Panc1 (cell line): Measurements from ENCODE around the gene FA2H. TPM values are rescaled to one million over a fixed set of nuclear protein-coding genes. Genes with fewer than 3 reads are reported as not detected.
A peak's percentile ranks its signal among the peaks of the same experiment; 100 is the strongest.

Source experiments
- ATAC-seq: fragments of 200-7000 bp; cut with Tn5 transposase; 2 replicates; pipeline ENCODE4 v1.9.1; 2020; ENCODE audit warnings: mild to moderate bottlenecking, moderate library complexity
- Bru-seq: library from RNA; stranded (reverse); fragments of 400-500 nt; gene quantifications from one replicate; lab custom pipeline; 2021; lab: Mats Ljungman, UMichigan
- BruChase-seq, 2 experiments: library from RNA; stranded (reverse); fragments of 400-500 nt; gene quantifications; one replicate each; lab custom pipeline; 2021; lab: Mats Ljungman, UMichigan
- BruUV-seq: library from RNA; stranded (reverse); fragments of 400-500 nt; replicated peaks from 2 replicates; lab custom pipeline; 2021; lab: Mats Ljungman, UMichigan
- CTCF ChIA-PET: fragments of 300-600 bp; sonication (Branson Sonifier 250); formaldehyde crosslinking; loops from one replicate; lab custom pipeline; 2022; ENCODE audit warnings: antibody characterized with exemption; lab: Charles Lee
- POLR2A ChIA-PET: fragments of 300-600 bp; sonication (Branson Sonifier 250); formaldehyde crosslinking; loops from one replicate; lab custom pipeline; 2022; ENCODE audit warnings: antibody characterized with exemption; lab: Charles Lee
- DNase-seq: peaks from one replicate; pipeline ENCODE4 v3.0.0-alpha.2; 2010; ENCODE audit warnings: low read depth, low spot score
- H3K27ac ChIP-seq: 2 replicates; pipeline ENCODE4 v1.5.1; 2011; ENCODE audit warnings: mild to moderate bottlenecking, low read length, inconsistent platforms
- H3K27me3 ChIP-seq: fragments of 200-500 bp; sonication (Bioruptor generic); 2 replicates; pipeline ENCODE4 v1.6.0; 2014; ENCODE audit warnings: low read length, inconsistent platforms; ENCODE audit not compliant: control insufficient read depth, insufficient read depth
- H3K36me3 ChIP-seq: fragments of 200-500 bp; sonication (Bioruptor generic); 2 replicates; pipeline ENCODE4 v1.5.1; 2014; ENCODE audit warnings: inconsistent platforms, mild to moderate bottlenecking, low read length, moderate library complexity; ENCODE audit not compliant: control insufficient read depth, insufficient read depth
- H3K4me1 ChIP-seq: 2 replicates; pipeline ENCODE4 v1.5.1; 2011; ENCODE audit warnings: inconsistent platforms, mild to moderate bottlenecking, low read length, moderate library complexity; ENCODE audit not compliant: control insufficient read depth, insufficient read depth
- H3K4me3 ChIP-seq, 2 experiments: 2 replicates each; pipeline ENCODE4 v1.5.1; 2011 to 2012; ENCODE audit warnings: low read depth in 2 of 2, low read length in 2 of 2, mild to moderate bottlenecking in 2 of 2, inconsistent platforms in 1 of 2, moderate library complexity in 1 of 2
- H3K9me3 ChIP-seq: fragments of 200-500 bp; sonication (Bioruptor generic); 2 replicates; pipeline ENCODE4 v1.5.1; 2014; ENCODE audit warnings: low read depth, mild to moderate bottlenecking, inconsistent platforms, low read length, moderate library complexity; ENCODE audit not compliant: control insufficient read depth, insufficient read depth
- POLR2AphosphoS5 ChIP-seq: IDR thresholded peaks from 2 replicates; pipeline ENCODE4 v1.6.1; 2012; ENCODE audit warnings: mild to moderate bottlenecking, low read depth, low read length, moderate library complexity
- REST ChIP-seq, 2 experiments: IDR thresholded peaks; 2 replicates each; pipeline ENCODE4 v1.6.1; 2011 to 2012; ENCODE audit warnings: low read depth in 2 of 2, control low read depth in 1 of 2, low read length in 1 of 2, mild to moderate bottlenecking in 1 of 2, moderate library complexity in 1 of 2; ENCODE audit not compliant: insufficient read depth in 1 of 2
- SIN3A ChIP-seq: IDR thresholded peaks from 2 replicates; pipeline ENCODE4 v1.6.1; 2012; ENCODE audit warnings: low read depth, mild to moderate bottlenecking, low read length, moderate library complexity, borderline replicate concordance; ENCODE audit not compliant: insufficient read depth
- TCF7L2 ChIP-seq: IDR thresholded peaks from 2 replicates; pipeline ENCODE4 v1.6.1; 2011; ENCODE audit warnings: mild to moderate bottlenecking, low read depth, low read length, inconsistent platforms
- in situ Hi-C: cut with HindIII; loops from 2 replicates; pipeline ENCODE4 v1.10.0; 2016; ENCODE audit warnings: low sequenced_read_pairs, low pct_unique_long_range_greater_than_20kb
- intact Hi-C: fragments of 100-400 bp; cut with micrococcal nuclease; formaldehyde crosslinking; loops from one replicate; pipeline ENCODE4 v1.10.0; 2022; ENCODE audit not compliant: unreplicated experiment
- long read RNA-seq: library from polyadenylated mRNA; unstranded; transcript quantifications from one replicate; pipeline ENCODE4 v2.0.0, GENCODE V29; 2021; ENCODE audit not compliant: unreplicated experiment
- polyA plus RNA-seq: library from polyadenylated mRNA; unstranded; fragments of >200 nt; gene quantifications from one replicate; pipeline ENCODE4 v1.2.1, GENCODE V29; 2012; ENCODE audit warnings: missing spikeins; ENCODE audit not compliant: insufficient read length
- total RNA-seq: library from RNA; stranded (reverse); gene quantifications from one replicate; pipeline ENCODE4 v1.2.1, GENCODE V29; 2021; ENCODE audit not compliant: unreplicated experiment
- TF ChIP-seq, protein P1 (sequence below): fragments of 450-650 bp; IDR thresholded peaks from 2 replicates; pipeline ENCODE4 v1.5.1; 2017; ENCODE audit warnings: mild to moderate bottlenecking

FA2H gene
- 0.15 TPM for total RNA-seq
- polyA plus RNA-seq: not detected
- percentile 9 among the genes with signal in this experiment for Bru-seq, nascent RNA
- percentile 6 among the genes with signal in this experiment for BruChase-seq, experiment 1, labeled RNA remaining after a 2-hour chase
- percentile 9 among the genes with signal in this experiment for BruChase-seq, experiment 2, labeled RNA remaining after a 6-hour chase
- long read RNA-seq: 0 reads

GRCh38 chr16:74774223-74775139, at the start of gene FA2H:
TSS of gene FA2H (minus strand) at chr16:74774820. CDS start at chr16:74774755, 65 bp downstream.
- ATAC-seq (peak; percentile 92), DNase-seq (no peak)
- ChIA-PET CTCF (interaction anchor here (0.7 to 0.9 kb wide), 3 partner anchors 30 to 168 kb away, joined by 3 to 4 read pairs (median 3); no protein-coding TSS in a partner anchor), POLR2A (no interaction called here)
- intact Hi-C loops (no loop called here), in situ Hi-C loops (no loop called here)
- no peaks in the 10 kb centered on the region for H3K36me3 ChIP-seq
- TF ChIP-seq SIN3A: no peak
- TF ChIP-seq, protein P1, sequence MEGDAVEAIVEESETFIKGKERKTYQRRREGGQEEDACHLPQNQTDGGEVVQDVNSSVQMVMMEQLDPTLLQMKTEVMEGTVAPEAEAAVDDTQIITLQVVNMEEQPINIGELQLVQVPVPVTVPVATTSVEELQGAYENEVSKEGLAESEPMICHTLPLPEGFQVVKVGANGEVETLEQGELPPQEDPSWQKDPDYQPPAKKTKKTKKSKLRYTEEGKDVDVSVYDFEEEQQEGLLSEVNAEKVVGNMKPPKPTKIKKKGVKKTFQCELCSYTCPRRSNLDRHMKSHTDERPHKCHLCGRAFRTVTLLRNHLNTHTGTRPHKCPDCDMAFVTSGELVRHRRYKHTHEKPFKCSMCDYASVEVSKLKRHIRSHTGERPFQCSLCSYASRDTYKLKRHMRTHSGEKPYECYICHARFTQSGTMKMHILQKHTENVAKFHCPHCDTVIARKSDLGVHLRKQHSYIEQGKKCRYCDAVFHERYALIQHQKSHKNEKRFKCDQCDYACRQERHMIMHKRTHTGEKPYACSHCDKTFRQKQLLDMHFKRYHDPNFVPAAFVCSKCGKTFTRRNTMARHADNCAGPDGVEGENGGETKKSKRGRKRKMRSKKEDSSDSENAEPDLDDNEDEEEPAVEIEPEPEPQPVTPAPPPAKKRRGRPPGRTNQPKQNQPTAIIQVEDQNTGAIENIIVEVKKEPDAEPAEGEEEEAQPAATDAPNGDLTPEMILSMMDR: peak; percentile 76
- no peak within 1 kb of the TSS for H3K27ac ChIP-seq
- no peaks in the 10 kb centered on the region for H3K9me3 ChIP-seq
- H3K27me3 ChIP-seq: peaks cover 3% of the 10 kb centered on the region
- BruUV-seq: no TSS peak
- H3K4me3 ChIP-seq: peak within 1 kb of the TSS; percentile 44 to 45
- no peaks in the 10 kb centered on the region for H3K4me1 ChIP-seq

- TF ChIP-seq REST (IDR thresholded peaks at IDR 0.05; ENCODE audit: insufficient read depth in 1 of 2, low read depth in 2 of 2, low read length in 1 of 2): no peak
- TF ChIP-seq TCF7L2: no peak
- no peak for TF ChIP-seq SIN3A
- TF ChIP-seq POLR2AphosphoS5: no peak
- TF ChIP-seq, protein P1: no peak
- BruUV-seq: no TSS peak
- no peak for DNase-seq
- no peak overlapping the region for H3K4me3 ChIP-seq
- ChIA-PET POLR2A (no interaction called here), CTCF (interaction anchor here (0.6 to 0.7 kb wide), 2 partner anchors 11 to 30 kb away, joined by 6 to 11 read pairs; no protein-coding TSS in a partner anchor)
- H3K27ac ChIP-seq: no peak overlapping the region
- H3K9me3 ChIP-seq: no peaks in the 10 kb centered on the region
- H3K27me3 ChIP-seq: no peaks in the 10 kb centered on the region
- intact Hi-C loops (loop anchor here (10.0 kb wide), 1 partner anchor 297 kb away; the partner anchor contains the start of gene LDHD), in situ Hi-C loops (no loop called here)
- no peaks in the 10 kb centered on the region for H3K36me3 ChIP-seq
- no peaks in the 10 kb centered on the region for H3K4me1 ChIP-seq
- no peak for ATAC-seq
These were observed 43.2 kb upstream of the FA2H start for GRCh38 chr16:74817851-74818250.
